GM21576 (cell line): ENCODE results near the gene ZBTB16.

Source experiments
- ATAC-seq: cut with Tn5 transposase; IDR thresholded peaks from one replicate; pipeline ENCODE4 v1.9.1; 2021; ENCODE audit warnings: mild to moderate bottlenecking, moderate library complexity; ENCODE audit not compliant: unreplicated experiment

The ZBTB16 gene

GRCh38 chr11:114099392-114100178 lies 40.1 kb downstream of the ZBTB16 start:
- ATAC-seq, result no peak

DNA sequence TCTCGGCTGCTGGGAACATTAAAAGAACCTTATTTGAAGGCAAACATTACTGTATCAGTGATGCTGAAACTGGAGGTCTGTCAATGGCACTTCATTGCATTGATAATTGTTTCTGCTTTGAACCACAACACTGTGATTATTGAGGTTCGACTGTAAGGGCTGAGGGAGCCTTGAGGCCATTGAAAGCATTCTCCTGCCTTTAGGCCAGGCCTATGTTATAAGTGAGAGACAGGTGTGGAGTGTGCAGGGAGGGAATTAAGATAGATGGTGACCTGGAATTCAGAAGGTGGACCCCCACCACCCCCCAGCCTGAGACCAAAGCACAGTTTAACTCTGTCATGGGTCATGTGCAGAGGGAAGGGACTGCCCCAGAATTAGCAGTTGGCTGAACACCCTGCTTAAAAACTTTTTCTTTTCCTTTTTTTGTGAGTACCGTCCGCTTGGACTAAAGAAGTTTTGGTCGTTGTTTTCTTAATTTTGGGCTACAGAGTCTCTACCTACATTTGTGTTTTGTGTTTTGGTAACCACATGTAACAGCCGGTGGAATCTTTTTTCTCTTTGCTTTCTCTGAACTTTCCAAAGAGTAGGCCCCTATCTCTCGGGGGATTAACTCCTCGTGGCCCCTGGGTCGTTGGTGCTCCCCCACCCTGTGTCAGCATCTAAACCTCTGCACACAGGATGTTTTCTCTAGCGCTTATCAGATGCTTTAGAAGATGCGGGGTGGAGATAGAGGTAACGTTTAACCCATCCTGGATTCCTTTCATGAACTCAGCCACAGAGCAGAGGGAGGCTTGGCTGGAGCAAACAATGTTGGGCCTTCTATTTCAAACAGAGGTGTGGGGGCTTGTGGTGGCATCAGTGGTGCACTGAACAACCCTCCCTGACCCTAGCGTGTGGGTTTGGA lies 43.7 kb downstream of the ZBTB16 start:
- ATAC-seq, result no peak

DNA sequence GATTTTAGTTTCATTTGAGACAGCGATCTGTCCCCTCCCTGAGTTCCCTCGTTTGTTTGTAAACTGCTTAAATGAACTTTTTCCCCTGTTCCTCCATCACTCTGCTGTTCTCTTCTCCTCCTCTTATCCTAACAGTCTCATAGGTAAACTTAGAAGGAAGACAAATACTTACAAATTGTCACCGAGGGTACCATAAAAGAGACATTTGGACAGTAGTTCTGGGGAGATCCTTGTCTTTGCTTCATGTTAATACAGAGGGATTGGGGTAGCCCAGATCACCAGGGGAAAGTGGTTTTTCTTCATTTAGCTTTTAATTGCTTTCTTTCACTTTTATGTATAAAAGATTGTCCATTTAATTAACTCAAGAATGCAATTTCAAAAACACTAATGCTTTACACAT lies 46.1 kb downstream of the ZBTB16 start:
- ATAC-seq, result no peak

GRCh38 chr11:114106047-114106446 lies 46.5 kb downstream of the ZBTB16 start:
- no peak for ATAC-seq

GRCh38 chr11:114106986-114107385 lies 47.5 kb downstream of the ZBTB16 start:
- ATAC-seq, result no peak

DNA sequence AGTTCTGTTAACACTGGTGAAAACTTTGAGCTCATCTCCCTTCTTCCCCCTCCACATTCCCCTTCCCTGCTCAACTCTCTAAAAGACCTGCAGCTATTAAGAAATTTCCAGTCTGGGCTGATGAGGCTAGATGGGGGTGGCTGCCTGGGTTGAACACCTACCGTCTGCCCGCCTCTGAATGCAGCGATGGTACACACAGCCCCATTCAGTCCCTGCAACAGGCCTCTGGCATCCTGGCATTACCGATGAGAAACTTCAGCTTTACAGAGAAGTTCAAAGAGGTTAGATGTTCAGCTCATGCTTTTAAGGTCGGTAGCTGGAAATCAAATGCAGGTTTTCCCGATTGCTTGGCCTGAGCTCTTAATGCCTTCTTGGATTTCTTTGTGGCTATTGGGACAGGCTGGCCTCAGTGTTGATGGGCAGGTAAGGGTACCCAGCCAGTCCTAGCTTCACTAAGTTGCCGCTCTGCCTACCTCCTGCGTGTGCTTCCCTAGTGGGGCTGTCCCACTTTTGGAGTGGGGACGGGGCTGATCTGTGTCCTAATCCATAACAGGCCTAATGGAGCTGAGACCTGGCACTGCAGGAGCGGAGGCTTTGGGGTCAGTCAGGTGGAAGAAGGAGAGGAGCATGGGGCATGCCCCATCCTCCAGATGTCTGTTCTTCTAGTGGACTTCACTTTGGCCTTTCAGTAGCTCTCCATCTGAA lies 49.1 kb downstream of the ZBTB16 start:
- ATAC-seq, result no peak

DNA sequence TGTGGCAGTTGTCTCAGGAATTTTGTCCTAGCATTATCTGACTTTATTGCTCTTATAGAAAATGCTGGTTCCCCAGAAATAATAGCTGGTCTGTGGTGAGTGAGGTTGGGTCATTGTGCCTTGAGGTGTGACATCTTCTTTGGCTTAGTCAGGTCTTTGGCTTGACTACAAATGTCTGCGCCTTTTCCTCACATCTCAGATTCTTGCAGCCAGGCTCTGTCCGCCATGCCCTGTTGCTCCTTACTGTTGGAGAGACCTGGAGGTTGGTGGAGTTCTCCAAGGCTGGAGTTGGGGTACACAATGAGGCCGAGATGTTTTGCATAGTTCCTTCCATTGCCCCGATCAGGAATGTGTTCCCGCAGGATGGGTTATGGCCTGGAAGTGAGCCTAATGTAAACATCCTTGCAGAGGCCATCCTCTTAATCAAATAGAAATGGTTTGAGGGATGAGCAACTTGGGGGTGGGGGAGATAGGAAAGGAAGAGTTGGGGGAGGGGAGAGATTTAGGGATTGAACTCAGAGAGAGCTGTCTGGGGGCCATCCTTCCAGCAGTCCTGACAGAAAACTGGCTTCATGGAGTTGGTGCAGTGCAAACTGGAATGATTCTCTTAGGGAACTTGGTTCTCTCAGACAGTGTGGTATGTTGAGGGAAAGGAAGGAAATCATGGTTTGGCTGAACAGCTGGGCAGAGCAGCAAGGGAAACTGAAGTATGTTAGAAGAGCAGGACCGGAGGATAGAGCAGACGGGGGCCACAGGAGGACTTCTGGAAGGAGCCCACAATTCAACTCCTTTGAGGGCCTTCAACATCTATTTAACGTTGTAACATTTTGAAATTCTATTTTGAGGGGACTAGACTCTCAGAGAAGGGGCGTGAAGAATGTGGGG lies 49.9 kb downstream of the ZBTB16 start:
- no peak for ATAC-seq

DNA sequence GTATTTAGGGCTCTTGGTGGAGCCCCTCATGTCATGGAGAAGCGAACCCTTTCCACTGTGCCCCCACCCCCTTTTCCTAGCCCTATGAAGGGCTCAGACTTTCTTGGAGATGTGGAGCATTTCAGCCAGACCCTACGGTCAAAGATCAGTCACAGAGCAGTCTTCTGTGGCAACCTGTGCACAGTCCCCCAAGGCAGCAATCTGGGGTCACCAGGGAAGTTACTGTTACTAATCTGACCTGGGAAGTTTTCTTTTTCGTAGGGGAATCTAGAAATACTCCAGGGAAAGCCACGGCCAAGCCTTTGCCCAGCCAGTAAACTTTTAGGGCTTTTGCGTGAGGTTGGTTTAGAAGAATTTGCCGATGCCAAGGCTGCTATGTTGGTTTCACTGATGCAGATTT lies 50.6 kb downstream of the ZBTB16 start:
- ATAC-seq, result no peak

DNA sequence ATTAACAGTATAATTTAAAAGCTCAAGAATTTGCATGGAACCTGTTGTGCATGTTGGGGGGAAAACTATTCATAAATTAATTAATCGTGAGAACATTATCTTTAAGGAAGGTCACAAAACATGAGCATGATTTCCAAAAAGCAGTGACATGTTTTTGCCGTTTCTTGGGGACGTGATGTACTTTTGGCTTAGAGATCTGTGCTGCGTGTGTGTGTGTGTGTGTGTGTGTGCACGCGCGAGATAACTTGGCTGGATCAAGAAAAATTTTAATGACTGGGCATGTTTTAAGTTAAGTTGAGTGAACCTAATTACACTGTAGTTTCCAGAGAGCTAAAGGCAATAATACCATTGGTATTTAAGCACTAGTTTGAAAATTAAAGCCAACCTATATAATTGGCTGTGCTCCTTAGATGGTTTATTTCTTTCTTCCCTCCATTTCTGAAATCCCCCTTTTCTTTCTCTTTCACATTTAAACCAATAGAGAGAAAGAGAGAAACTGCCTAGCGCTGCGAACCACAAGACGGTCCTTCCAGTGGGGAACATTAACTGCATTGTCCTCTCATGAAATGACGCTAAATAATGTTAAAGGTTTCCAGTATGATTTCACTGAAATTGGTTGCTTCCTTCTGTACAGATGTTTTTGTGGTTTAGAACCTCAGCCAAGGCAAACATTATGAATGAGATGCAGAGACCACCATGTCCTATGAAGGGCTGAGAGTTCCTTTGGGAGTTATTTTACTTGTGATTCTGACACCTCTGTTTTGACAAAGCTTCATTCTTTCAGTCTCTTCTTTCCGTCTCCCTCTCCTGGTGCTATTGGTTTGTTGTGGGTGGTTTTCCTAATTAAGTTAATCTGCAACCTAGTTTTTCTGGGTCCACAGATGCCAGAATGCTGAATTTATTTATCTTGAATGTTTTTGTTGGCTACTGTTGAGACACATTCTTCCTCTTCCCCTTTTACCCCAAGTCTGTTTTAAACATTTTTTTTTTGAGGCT lies 51.7 kb downstream of the ZBTB16 start:
- no peak for ATAC-seq

- ATAC-seq, result no peak
Measured at GRCh38 chr11:114115451-114115928, 56.0 kb downstream of the ZBTB16 start.

DNA sequence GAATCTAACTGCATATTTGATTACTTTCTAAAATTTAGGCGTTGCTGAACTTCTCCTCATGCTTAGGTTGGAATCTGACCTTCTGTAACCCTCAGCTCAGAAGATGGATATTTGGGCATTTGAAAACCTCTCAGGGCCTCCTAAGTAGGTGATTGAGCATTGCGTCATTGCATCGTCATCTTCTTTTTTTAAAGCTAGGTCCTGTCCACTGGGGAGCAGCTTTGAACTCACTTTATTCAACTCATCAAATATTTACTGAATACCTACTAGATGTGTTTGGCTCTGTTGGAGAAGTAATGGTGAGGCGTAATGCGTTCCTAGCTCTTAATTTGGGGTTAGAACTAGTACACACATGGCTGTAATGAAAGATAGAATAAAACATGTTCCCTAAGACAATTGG lies 56.8 kb downstream of the ZBTB16 start:
- ATAC-seq, result no peak

DNA sequence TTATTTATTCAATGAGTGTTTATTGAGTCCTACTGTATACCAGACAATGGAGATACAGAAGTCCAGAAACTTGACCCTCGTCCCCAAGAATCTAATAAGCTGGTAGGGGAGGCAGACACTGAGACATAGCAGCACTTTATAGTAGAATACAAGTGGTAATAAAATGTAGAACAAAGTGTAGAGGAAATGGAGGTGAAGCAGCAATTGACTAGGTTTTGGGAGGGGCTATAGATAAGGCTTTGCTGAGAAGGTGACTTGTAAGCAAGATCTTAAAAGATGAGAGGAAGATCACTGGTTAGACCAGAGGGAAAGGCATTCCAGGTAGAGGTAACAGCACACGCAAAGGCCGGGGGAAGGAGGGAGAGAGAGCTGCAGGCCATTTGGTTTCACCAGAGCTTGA lies 57.3 kb downstream of the ZBTB16 start:
- no peak for ATAC-seq

- no peak for ATAC-seq
Measured at GRCh38 chr11:114120606-114121005, 61.1 kb downstream of the ZBTB16 start.

DNA sequence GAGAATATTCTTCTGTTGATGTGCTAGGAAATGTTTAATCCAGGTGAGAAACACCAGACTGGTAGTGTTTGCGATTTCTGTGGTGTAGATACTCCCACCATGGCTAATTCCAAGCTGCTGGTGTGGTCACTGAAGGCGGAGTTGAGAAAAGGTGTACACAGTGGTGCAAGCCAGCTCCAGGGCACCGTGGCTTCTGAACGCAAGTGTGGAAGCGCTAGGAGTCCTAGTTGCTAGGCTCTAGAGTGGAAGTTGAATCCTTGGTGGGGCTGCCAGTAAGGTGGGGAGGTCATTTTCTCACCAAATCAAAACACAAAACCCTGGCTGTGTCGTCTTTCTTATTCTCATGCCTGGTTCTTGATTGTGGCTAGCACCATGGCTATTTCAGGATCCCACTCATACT lies 61.6 kb downstream of the ZBTB16 start:
- ATAC-seq, result no peak

DNA sequence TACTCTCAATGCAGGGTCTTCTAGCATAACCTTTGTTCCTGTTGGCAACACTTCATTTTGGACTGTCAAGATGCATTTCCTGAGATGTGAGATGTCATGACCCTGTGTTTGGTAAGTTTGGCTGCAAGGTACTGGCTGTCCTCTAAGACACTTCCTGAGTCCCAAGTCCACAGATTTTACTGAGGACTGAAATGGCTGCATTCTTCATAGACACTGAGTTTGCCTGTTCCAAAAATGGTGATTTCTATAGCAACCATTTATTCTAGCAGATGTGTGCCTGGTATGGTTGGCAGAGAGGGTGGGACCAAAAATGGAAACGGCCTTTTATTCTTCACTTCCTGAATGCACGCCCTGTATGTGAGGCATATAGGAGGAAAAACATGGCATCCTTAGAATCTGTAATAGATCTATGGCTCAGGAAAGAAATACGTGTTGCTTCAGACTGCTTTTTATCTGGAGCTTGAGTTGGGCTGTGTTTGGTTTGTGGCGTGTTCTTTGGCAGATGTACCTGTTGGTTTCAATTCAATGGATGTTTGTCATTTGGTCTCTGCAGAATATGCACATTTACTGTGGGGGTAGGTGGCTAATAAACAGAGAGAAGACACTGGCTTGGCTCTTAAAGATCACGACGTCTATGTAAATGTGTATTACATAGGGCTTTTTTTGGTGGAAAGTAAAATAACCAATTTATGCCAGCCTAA lies 62.4 kb downstream of the ZBTB16 start:
- no peak for ATAC-seq

DNA sequence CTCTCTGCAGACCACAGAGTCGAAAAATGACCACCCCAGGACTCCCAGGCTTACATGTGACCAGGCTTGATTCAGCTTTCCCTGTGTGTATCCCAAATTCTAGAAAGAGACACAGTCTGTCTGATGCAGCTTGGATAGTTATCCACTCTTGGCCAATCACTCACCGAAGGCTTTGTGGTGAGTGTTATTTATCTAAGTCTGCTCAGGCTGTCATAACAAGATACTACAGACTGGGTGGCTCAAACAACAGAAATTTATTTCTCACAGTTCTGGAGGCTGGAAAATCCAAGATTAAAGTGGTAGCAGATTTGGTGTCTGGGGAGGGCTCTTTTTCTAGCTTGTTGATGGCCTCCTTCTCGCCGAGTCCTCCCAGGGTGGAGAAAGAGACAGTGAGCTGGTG lies 63.2 kb downstream of the ZBTB16 start:
- ATAC-seq, result no peak

GRCh38 chr11:114123692-114124330 lies 64.3 kb downstream of the ZBTB16 start:
- no peak for ATAC-seq

DNA sequence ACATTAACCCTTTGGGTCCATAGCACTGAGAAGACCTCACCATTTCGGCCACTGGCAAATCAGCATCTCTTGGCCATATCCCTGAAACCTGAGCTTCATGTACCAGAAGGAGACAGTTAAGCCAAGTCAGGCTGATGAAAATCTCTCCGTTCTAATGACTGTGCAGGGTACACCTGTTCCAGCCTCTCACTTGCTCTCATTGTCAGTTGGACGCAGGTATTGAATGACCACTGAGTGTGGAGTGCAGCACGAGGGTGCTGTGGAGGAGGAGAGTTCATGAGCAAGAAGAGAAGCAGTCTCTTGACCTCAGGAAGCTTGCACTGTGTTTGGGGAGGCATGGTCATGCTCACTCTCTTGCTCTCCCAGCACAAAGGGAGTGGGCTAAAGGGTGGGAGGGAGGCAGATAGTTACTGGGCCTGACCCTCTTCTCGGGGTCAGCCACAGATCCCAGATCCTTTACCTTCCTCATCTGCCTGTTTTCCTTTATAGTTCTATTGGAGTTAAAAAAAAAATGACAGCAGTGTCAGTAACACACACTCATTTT lies 65.2 kb downstream of the ZBTB16 start:
- no peak for ATAC-seq
